Osteocyte (in vitro differentiated cells): Measurements from ENCODE around the gene ANK3. TPM values are rescaled to one million over a fixed set of nuclear protein-coding genes. Genes with fewer than 3 reads are reported as not detected.

Experiments used
- DNase-seq: peaks from one replicate; pipeline ENCODE4 v3.0.0; 2021; ENCODE audit warnings: mixed read lengths; ENCODE audit not compliant: unreplicated experiment; ENCODE audit errors: extremely low spot score
- H3K27ac Mint-ChIP-seq: one replicate; pipeline ENCODE4 v1.8.0; 2021; ENCODE audit warnings: mild to moderate bottlenecking, mixed read lengths; ENCODE audit not compliant: unreplicated experiment
- H3K27me3 Mint-ChIP-seq: one replicate; pipeline ENCODE4 v1.8.0; 2021; ENCODE audit warnings: mixed read lengths; ENCODE audit not compliant: unreplicated experiment
- H3K36me3 Mint-ChIP-seq: one replicate; pipeline ENCODE4 v1.8.0; 2021; ENCODE audit warnings: mixed read lengths; ENCODE audit not compliant: unreplicated experiment
- H3K4me1 Mint-ChIP-seq: one replicate; pipeline ENCODE4 v1.8.0; 2021; ENCODE audit warnings: mixed read lengths; ENCODE audit not compliant: unreplicated experiment
- H3K4me3 Mint-ChIP-seq: one replicate; pipeline ENCODE4 v1.8.0; 2021; ENCODE audit warnings: mild to moderate bottlenecking, moderate library complexity, mixed read lengths; ENCODE audit not compliant: unreplicated experiment
- H3K9me3 Mint-ChIP-seq: one replicate; pipeline ENCODE4 v1.8.0; 2021; ENCODE audit warnings: mixed read lengths; ENCODE audit not compliant: unreplicated experiment
- CTCF ChIP-seq: fragments of 200-600 bp; sonication (generic); IDR thresholded peaks from 2 replicates; pipeline ENCODE4 v1.5.0; 2021; ENCODE audit warnings: antibody characterized with exemption, mild to moderate bottlenecking, moderate library complexity
- total RNA-seq: library from RNA; stranded (reverse); gene quantifications from 2 replicates; pipeline ENCODE4 v1.2.1, GENCODE V29; 2021

Gene ANK3
- total RNA-seq, 1 donor from 2014 or later, result 22.0 TPM

GRCh38 chr10:60413306-60414012 lies 23.8 kb upstream of the ANK3 start:
- no peak overlapping the region for H3K4me3 Mint-ChIP-seq
- H3K4me1 Mint-ChIP-seq, result peaks cover 39% of the 10 kb centered on the region
- no peaks in the 10 kb centered on the region for H3K9me3 Mint-ChIP-seq
- no peaks in the 10 kb centered on the region for H3K36me3 Mint-ChIP-seq
- no peak for TF ChIP-seq CTCF
- H3K27me3 Mint-ChIP-seq, result no peaks in the 10 kb centered on the region
- no peak for DNase-seq
- H3K27ac Mint-ChIP-seq, result no peak overlapping the region

GRCh38 chr10:60410970-60411369 lies 21.3 kb upstream of the ANK3 start:
- Mint-ChIP-seq H3K9me3 (no peaks in the 10 kb centered on the region), H3K27ac (peak overlapping the region; percentile 32), H3K4me1 (peaks cover 28% of the 10 kb centered on the region), H3K27me3 (no peaks in the 10 kb centered on the region), H3K36me3 (no peaks in the 10 kb centered on the region), H3K4me3 (no peak overlapping the region)
- no peak for TF ChIP-seq CTCF
- no peak for DNase-seq

GRCh38 chr10:60409202-60409601 lies 19.5 kb upstream of the ANK3 start:
- no peak overlapping the region for H3K4me3 Mint-ChIP-seq
- H3K9me3 Mint-ChIP-seq, result peaks cover 6% of the 10 kb centered on the region
- peaks cover 15% of the 10 kb centered on the region for H3K4me1 Mint-ChIP-seq
- no peaks in the 10 kb centered on the region for H3K36me3 Mint-ChIP-seq
- H3K27ac Mint-ChIP-seq, result no peak overlapping the region
- DNase-seq, result no peak
- no peaks in the 10 kb centered on the region for H3K27me3 Mint-ChIP-seq
- TF ChIP-seq CTCF, result no peak

- Mint-ChIP-seq H3K27me3 (no peaks in the 10 kb centered on the region), H3K9me3 (peaks cover 6% of the 10 kb centered on the region), H3K27ac (no peak overlapping the region), H3K36me3 (no peaks in the 10 kb centered on the region), H3K4me3 (no peak overlapping the region), H3K4me1 (peaks cover 5% of the 10 kb centered on the region)
- no peak for TF ChIP-seq CTCF
- DNase-seq, result no peak
Measured at GRCh38 chr10:60406182-60406581, 16.5 kb upstream of the ANK3 start.

- Mint-ChIP-seq H3K4me3 (no peak overlapping the region), H3K27ac (no peak overlapping the region), H3K9me3 (peaks cover 6% of the 10 kb centered on the region), H3K27me3 (no peaks in the 10 kb centered on the region), H3K36me3 (no peaks in the 10 kb centered on the region), H3K4me1 (no peaks in the 10 kb centered on the region)
- TF ChIP-seq CTCF, result no peak
- no peak for DNase-seq
Measured at GRCh38 chr10:60405172-60405571, 15.5 kb upstream of the ANK3 start.
